ENCODE data around the gene MIS12. TPM values are rescaled to one million over a fixed set of nuclear protein-coding genes. Genes with fewer than 3 reads are reported as not detected.

MIS12 gene
- total and polyA plus RNA-seq, 2 of the 8 experiments (the other 6 are each of a cell fraction or from before 2014, with no cell fraction given), result 9.5 to 25.6 TPM

DNA sequence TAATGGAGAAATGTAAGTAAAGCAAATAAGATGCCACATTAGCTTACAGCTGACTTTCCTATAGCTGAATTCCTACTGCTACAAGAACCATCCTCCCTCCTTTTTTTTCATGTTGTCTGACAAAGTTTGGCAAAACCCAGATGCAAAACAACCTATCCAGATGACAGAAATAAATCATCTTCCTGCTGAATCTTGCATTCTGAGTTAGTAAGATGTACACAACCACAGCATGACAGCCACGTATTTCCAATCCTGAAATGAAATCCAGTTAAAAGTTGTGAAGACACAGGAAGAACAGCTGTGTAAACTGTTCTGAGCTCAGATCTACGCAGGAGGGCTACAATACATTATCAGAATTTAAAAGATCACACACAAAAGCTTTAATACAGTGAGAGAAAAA is 12.5 kb upstream of the MIS12 start (continued):
- no peak for TF ChIP-seq NANOG (IDR thresholded peaks at IDR 0.05; ENCODE audit: insufficient read depth, low read depth, low read length, poor library complexity, severe bottlenecking)
- TF ChIP-seq HDAC6 (IDR thresholded peaks at IDR 0.05; ENCODE audit: low read depth, low read length), result no peak
- TF ChIP-seq KDM5A (IDR thresholded peaks at IDR 0.05; ENCODE audit: low read length), result no peak
- TF ChIP-seq SIN3A (conservative IDR thresholded peaks at IDR 0.05 in 1 of 2, IDR thresholded peaks at IDR 0.05 in 1 of 2; ENCODE audit: low read depth in 1 of 2, low read length in 2 of 2), result no peak
- TF ChIP-seq NRF1 (IDR thresholded peaks at IDR 0.05; ENCODE audit: low read depth, low read length), result no peak
- TF ChIP-seq RBBP5 (IDR thresholded peaks at IDR 0.05; ENCODE audit: borderline replicate concordance, low read depth, low read length), result no peak
